PC-3 (cell line): ENCODE measurements around the gene KRTAP19-8.

Source experiments
- CTCF ChIP-seq: fragments of 300-600 bp; sonication (generic); conservative IDR thresholded peaks from 2 replicates; pipeline ENCODE4 v1.5.1; 2017; ENCODE audit warnings: antibody characterized with exemption, low read depth, mild to moderate bottlenecking, low read length
- EZH2 ChIP-seq: fragments of 300-600 bp; sonication (generic); IDR thresholded peaks from one replicate; pipeline ENCODE4 v1.6.1; 2017; ENCODE audit warnings: antibody characterized with exemption, mild to moderate bottlenecking, low read length; ENCODE audit not compliant: unreplicated experiment
- EZH2phosphoT487 ChIP-seq: fragments of 300-600 bp; sonication (generic); IDR thresholded peaks from 2 replicates; pipeline ENCODE4 v1.6.1; 2018; ENCODE audit warnings: mild to moderate bottlenecking, antibody characterized with exemption, low read length, borderline replicate concordance

- TF ChIP-seq CTCF = no peak
- no peak for TF ChIP-seq EZH2
- no peak for TF ChIP-seq EZH2phosphoT487
Measured at GRCh38 chr21:31005019-31005418, 33.3 kb downstream of the KRTAP19-8 start.
